ENCODE data around the gene VBP1. TPM values are rescaled to one million over a fixed set of nuclear protein-coding genes. Genes with fewer than 3 reads are reported as not detected.

Gene VBP1
- polyA plus RNA-seq, 3 donors, result 9.4 to 65.9 (median 61.1) TPM

- Mint-ChIP-seq H3K9me3 (peaks cover 0 to 2% (median 0%) of the 10 kb centered on the region in 7 donors), H3K27ac (no peak overlapping the region), H3K36me3 (no peaks in the 10 kb centered on the region), H3K4me3 (no peak overlapping the region), H3K4me1 (peaks cover 19% of the 10 kb centered on the region), H3K27me3 (ENCODE audit: low read depth in 3 of 3) (peaks cover 0 to 2% (median 0%) of the 10 kb centered on the region in 3 donors)
- H3K4me1 ChIP-seq (ENCODE audit: control insufficient read depth in 1 of 2, insufficient read depth in 2 of 2, low read length in 2 of 2), result peaks cover 9 to 23% of the 10 kb centered on the region in 2 donors
- no peak overlapping the region for H3K4me3 ChIP-seq (replicated peaks in 1 of 3; ENCODE audit: low read depth in 2 of 3, low read length in 3 of 3)
- intact Hi-C loops (cut with micrococcal nuclease), result no loop called here
- H3K27ac ChIP-seq (ENCODE audit: low read depth in 1 of 2, low read length in 2 of 2), result no peak overlapping the region
- no peaks in the 10 kb centered on the region for H3K36me3 ChIP-seq (replicated peaks in 1 of 2; ENCODE audit: control insufficient read depth in 1 of 2, insufficient read depth in 2 of 2, low read length in 2 of 2)
- no peak for DNase-seq
- WGBS (ENCODE audit: insufficient coverage), result 93% methylated on average over 3 of the region's 3 CpGs
- H3K27me3 ChIP-seq (ENCODE audit: control insufficient read depth in 2 of 2, insufficient read depth in 2 of 2, low read length in 2 of 2), result no peaks in the 10 kb centered on the region
- H3K79me2 ChIP-seq (ENCODE audit: insufficient read depth, low read length), result no peaks in the 10 kb centered on the region
- H4K20me1 ChIP-seq (ENCODE audit: insufficient read depth, low read length), result no peaks in the 10 kb centered on the region
- no peak overlapping the region for H3K4me2 ChIP-seq (replicated peaks; ENCODE audit: extremely low read depth, low read length, poor library complexity, severe bottlenecking)
- H3K9me3 ChIP-seq (replicated peaks in 1 of 2; ENCODE audit: control insufficient read depth in 1 of 2, insufficient read depth in 1 of 2, low read length in 2 of 2), result no peaks in the 10 kb centered on the region
- no peak for TF ChIP-seq CTCF (IDR thresholded peaks at IDR 0.05)
- no peak overlapping the region for H2AFZ ChIP-seq (ENCODE audit: insufficient read depth, low read depth, low read length, poor library complexity, severe bottlenecking)
- H3K9ac ChIP-seq (ENCODE audit: insufficient read depth, low read length, poor library complexity, severe bottlenecking), result no peak overlapping the region
These were observed 43.5 kb downstream of the VBP1 start for GRCh38 chrX:155259752-155260151.

- Histone ChIP-seq H2AFZ (ENCODE audit: insufficient read depth, low read depth, low read length, poor library complexity, severe bottlenecking) (peak overlapping the region; percentile 80), H3K4me1 (ENCODE audit: control insufficient read depth in 1 of 2, insufficient read depth in 2 of 2, low read length in 2 of 2) (peaks cover 9 to 23% of the 10 kb centered on the region in 2 donors), H3K27ac (ENCODE audit: low read depth in 1 of 2, low read length in 2 of 2) (no peak overlapping the region), H3K9ac (ENCODE audit: insufficient read depth, low read length, poor library complexity, severe bottlenecking) (no peak overlapping the region), H3K4me3 (replicated peaks in 1 of 3; ENCODE audit: low read depth in 2 of 3, low read length in 3 of 3) (no peak overlapping the region), H3K27me3 (ENCODE audit: control insufficient read depth in 2 of 2, insufficient read depth in 2 of 2, low read length in 2 of 2) (no peaks in the 10 kb centered on the region), H4K20me1 (ENCODE audit: insufficient read depth, low read length) (no peaks in the 10 kb centered on the region), H3K9me3 (replicated peaks in 1 of 2; ENCODE audit: control insufficient read depth in 1 of 2, insufficient read depth in 1 of 2, low read length in 2 of 2) (no peaks in the 10 kb centered on the region), H3K36me3 (replicated peaks in 1 of 2; ENCODE audit: control insufficient read depth in 1 of 2, insufficient read depth in 2 of 2, low read length in 2 of 2) (no peaks in the 10 kb centered on the region), H3K4me2 (replicated peaks; ENCODE audit: extremely low read depth, low read length, poor library complexity, severe bottlenecking) (no peak overlapping the region), H3K79me2 (ENCODE audit: insufficient read depth, low read length) (no peaks in the 10 kb centered on the region)
- H3K36me3 Mint-ChIP-seq, result no peaks in the 10 kb centered on the region
- H3K9me3 Mint-ChIP-seq, result peaks cover 0 to 2% (median 0%) of the 10 kb centered on the region in 7 donors
- H3K27me3 Mint-ChIP-seq (ENCODE audit: low read depth in 3 of 3), result peaks cover 0 to 2% (median 0%) of the 10 kb centered on the region in 3 donors
- H3K4me1 Mint-ChIP-seq, result peaks cover 15% of the 10 kb centered on the region
- DNase-seq, result no peak
- H3K4me3 Mint-ChIP-seq, result no peak overlapping the region
- no CpG with 5 or more reads among the region's 5 CpGs for WGBS (ENCODE audit: insufficient coverage)
- peak overlapping the region in 1 of 7 donors; percentile 17 for H3K27ac Mint-ChIP-seq
- TF ChIP-seq CTCF (IDR thresholded peaks at IDR 0.05), result no peak
- intact Hi-C loops (cut with micrococcal nuclease), result no loop called here
These were observed 46.9 kb downstream of the VBP1 start for GRCh38 chrX:155262970-155263754.
